ENCODE results near the gene DNAJC7.
"Not testable (repeated sequence)": the region's sequence is repeated elsewhere in the genome, so short reads cannot be mapped to it uniquely, and the experiment has no call there.

The DNAJC7 gene

DNA sequence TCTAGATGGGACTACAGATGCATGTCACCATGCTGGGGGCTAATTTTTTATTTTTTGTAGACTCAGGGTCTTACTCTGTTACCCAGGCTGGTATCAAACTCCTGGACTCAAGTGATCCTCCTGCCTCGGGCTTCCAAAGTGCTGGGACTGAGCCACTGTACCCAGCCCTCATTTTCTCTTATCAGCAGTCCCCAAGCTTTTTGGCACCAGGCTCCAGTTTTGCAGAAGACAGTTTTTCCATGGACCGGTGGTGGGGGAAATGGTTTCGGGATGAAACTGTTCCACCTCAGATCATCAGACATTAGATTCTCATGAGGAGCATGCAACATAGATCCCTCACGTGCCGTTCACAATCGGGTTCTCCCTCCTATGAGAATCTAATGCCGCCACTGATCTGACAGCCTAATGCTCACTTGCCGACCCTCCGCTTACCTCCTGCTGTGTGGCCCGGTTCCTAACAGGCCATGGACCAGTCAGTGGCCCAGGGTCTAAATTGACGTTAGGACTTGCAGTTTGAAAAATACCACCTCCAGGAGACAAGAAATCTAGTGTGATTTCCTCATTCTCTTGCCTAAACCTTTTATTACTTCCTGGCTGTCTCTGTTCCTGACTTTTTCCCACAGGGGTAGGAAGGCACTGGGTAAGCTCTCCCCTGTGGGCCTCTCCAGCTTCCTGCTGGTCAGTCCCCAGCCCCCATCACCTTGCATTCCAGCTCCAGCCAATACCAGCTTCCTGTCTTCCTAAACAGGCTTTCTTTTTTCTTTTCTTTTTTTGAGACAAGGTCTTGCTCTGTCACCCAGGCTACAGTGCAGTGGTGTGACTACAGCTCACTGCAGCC lies 60.0 kb downstream of the DNAJC7 start:
- DNase-seq (ENCODE audit: low read depth): no peak

- DNase-seq (ENCODE audit: low read depth): no peak
Observed at GRCh38 chr17:41956522-41956921, 60.7 kb downstream of the DNAJC7 start.

GRCh38 chr17:41948762-41949460 lies 68.3 kb downstream of the DNAJC7 start:
- no peak for DNase-seq (ENCODE audit: low read depth)

DNA sequence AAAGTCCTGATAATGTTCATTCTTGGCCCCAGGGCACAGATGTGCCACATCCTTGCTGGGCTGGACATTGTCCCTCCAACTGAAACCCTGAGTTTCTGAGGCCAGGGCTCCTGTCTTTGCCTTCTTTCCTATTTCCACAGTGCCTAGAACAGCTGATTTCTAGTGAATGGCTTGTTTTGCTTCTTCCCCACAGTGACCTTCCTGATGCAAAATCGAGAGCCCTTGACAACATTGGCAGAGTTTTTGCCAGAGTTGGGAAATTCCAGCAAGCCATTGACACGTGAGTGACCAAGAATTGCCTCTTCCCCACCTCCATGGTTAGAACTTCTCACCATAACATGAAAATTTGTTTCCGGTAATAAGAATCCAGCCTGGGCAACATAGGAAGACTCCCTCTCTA lies 72.3 kb downstream of the DNAJC7 start:
- no peak for DNase-seq (ENCODE audit: low read depth)

DNA sequence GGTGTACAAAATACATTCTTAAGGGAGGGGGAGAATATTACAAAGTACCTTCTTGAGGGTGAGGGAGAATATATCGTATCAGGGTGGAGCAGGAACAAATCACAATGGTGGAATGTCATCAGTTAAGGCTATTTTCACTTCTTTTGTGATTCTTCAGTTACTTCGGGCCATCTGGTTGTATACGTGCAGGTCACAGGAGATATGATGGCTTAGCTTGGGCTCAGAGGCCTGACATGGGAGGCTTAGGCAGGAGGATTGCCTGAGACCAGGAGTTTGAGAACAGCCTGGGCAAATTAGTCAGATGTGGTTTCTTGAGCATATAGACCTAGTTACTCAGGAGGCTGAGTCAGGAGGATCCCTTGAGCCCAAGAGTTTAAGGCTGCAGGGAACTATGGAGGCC lies 73.7 kb downstream of the DNAJC7 start:
- no peak for DNase-seq (ENCODE audit: low read depth)

GRCh38 chr17:41942626-41943373 lies 74.4 kb downstream of the DNAJC7 start:
- no peak for DNase-seq (ENCODE audit: low read depth)

DNA sequence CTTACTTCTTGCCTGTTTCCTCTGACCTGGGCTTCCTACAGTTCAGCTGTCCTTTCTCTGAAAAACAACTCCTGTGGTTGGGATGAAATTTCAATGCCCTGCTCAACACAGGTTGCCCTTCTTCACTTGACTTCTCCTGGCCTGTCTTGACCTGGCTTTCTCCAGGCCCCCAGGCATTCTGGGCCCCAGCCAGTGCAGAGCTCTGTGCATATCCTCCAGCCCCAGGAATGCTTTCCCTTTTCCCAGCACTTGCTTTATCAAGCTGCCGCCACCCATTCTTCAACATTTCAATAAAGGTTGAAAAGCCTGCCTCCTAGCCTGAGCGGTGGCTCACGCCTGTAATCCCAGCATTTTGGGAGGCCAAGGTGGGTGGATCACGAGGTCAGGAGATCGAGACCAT lies 76.1 kb downstream of the DNAJC7 start:
- no peak for DNase-seq (ENCODE audit: low read depth)

- DNase-seq (ENCODE audit: low read depth): no peak
Observed at GRCh38 chr17:41939693-41940090, 77.5 kb downstream of the DNAJC7 start.

GRCh38 chr17:41939044-41939692 lies 78.1 kb downstream of the DNAJC7 start:
- no peak for DNase-seq (ENCODE audit: low read depth)

DNA sequence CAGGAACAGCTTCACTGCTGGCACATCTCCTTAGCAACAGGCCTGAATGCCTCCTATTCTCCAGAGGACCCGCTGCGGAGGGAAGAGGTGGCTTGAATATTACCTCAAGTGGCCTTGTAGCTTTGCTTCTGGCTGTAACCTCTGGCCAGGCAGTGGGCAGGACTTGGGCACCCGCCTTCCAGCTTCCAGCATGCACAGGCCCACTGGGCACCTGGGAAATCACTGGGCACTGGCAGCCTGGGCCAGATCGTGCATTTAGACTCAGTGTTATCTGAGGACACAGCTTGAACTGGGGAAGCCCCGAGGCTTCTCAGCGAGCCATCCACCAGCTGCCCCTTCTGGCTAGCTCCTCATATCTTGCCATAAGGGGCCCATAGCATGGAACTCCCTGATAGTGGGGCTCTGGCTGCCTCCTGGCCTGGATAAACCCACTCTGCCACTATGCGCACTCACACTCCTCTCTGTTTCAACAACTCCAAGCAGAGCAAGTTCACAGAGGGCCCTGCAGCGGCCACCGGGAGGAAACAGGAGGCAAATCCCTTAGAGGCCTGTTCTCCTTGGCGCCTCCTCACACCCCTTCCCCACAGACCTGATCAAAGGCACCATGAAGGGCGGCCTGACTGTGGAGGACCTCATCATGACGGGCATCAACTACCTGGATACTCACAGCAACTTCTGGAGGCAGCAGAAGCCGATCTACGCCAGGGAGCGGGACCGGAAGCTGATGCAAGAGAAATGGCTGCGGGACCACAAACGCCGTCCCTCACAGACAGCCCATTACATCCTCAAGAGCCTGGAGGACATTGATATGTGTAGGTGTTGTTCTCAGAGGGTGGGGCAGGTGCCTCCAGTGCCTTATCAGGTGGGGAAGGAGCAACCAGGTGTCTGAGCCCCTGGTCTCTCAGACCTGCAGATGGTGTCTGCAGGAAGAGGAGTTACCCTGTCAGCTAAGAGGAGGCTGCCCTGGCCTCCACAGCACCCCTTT lies 79.0 kb downstream of the DNAJC7 start:
- DNase-seq (ENCODE audit: low read depth): no peak

- no peak for DNase-seq (ENCODE audit: low read depth)
Observed at GRCh38 chr17:41935641-41936040, 81.6 kb downstream of the DNAJC7 start.

GRCh38 chr17:41932816-41933389 lies 84.3 kb downstream of the DNAJC7 start:
- DNase-seq (ENCODE audit: low read depth): no peak

- not testable (repeated sequence) for DNase-seq (ENCODE audit: low read depth)
Observed at GRCh38 chr17:41931715-41932114, 85.5 kb downstream of the DNAJC7 start.

DNA sequence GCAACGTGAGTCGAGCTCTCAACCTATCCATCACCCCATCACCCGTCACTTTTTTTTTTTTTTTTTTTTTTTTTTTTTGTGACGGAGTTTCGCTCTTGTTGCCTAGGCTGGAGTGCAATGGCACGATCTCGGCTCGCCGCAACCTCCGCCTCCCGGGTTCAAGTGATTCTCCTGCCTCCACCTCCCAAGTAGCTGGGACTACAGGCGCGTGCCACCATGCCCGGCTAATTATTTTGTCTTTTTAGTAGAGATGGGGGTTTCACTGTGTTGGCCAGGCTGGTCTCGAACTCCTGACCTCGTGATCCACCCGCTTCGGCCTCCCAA lies 86.4 kb downstream of the DNAJC7 start:
- not testable (repeated sequence) for DNase-seq (ENCODE audit: low read depth)

DNA sequence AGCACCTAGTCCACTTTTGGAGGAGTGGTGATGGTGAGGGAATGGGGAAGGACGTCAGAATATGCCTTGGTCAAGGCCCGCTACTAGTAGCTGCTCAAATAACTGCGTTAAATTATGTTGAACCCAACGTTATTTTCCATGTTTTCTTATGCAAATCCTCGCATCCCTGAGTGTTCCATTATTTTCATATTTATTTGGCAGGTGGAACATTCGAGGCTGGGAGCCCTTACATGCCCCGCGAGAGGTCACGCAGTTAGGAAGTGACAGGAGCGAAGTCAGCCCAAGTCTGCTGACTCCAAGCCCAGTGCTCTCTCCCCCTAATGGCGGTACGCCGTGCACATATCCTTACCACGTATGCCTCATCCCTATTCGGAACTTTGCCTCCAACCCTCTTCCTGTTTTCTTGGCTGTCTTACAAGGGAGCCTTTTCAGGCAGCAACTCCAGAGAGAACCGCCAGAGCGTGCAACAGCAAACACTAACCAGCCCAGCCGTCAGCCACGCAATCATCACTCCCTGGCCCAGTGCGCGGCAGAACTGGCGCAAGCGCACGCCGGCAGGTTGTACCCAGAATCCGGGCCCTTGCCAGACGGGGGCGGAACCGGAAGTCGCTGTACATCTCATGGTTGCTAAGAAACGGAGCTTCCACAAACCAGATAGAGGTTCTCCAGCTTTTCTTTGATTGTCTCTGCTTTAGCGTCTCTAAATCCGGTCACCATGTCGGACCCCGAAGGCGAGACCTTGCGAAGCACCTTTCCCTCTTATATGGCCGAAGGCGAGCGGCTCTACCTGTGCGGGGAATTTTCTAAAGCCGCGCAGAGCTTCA lies 87.0 kb downstream of the DNAJC7 start, which contains the start of gene ODAD4:
ODAD4 (plus strand) TSS at position 609 of the 824 bp plus-strand sequence; CDS start at position 716, 107 bp downstream.
- peak; percentile 96 for DNase-seq (ENCODE audit: low read depth)

GRCh38 chr17:41928693-41929251 lies 88.5 kb downstream of the DNAJC7 start:
- no peak for DNase-seq (ENCODE audit: low read depth)
